HG03175 (cell line): ENCODE measurements around the gene SERTAD3.
A peak's percentile ranks its signal among the peaks of the same experiment; 100 is the strongest.
"Not testable (repeated sequence)": the region's sequence is repeated elsewhere in the genome, so short reads cannot be mapped to it uniquely, and the experiment has no call there.

Source experiments
- ATAC-seq: cut with Tn5 transposase; IDR thresholded peaks from one replicate; pipeline ENCODE4 v1.9.1; 2021; ENCODE audit warnings: mild to moderate bottlenecking, moderate library complexity; ENCODE audit not compliant: unreplicated experiment

Gene SERTAD3, protein sequence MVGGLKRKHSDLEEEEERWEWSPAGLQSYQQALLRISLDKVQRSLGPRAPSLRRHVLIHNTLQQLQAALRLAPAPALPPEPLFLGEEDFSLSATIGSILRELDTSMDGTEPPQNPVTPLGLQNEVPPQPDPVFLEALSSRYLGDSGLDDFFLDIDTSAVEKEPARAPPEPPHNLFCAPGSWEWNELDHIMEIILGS

DNA sequence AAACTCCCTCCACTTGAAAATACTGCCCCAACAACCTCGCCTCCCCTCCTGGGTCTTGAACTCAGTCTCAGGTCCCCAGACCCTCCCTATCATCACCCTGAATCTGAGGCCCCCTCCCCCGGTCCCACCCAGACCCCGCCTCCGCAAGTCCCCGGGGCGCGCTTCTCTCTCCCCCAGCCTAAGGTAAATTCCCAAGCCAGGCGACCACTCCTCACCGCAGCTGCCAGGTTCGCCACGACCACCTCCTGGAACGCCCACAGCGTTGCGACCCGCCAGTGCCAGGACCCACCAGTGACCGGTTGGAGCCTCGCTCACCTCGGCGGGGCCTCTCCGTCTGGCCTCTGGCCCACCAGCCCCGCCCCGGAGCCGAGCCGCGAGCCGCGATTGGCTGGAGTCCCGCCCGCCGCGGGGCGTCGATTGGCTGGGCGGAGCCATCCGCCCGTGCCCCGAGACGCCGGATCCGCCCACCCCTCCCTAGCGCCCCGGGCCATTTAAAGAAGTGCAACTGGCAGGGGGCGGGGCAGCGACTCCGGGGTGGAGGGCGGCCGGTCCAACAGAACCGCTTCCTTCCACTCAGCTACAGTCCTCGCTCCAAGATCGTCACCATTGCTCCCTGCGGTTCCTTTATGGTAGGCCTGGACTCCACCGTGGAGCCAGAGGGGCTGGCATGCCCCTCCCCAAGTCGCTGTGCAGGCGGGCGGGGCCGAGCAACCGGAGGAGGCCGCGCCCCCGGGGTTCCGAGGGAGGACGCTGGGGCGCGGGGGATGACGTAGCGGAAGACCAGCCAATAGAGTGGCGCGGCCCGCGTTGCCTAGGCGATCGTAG lies at the start of gene SERTAD3:
SERTAD3 (minus strand) TSS at position 336 of the 825 bp plus-strand sequence. CDS start 2,255 bp downstream, outside the sequence.
- ATAC-seq, result peak; percentile 72

- ATAC-seq, result no peak
Observed at GRCh38 chr19:40493778-40494177, 49.6 kb upstream of the SERTAD3 start.

DNA sequence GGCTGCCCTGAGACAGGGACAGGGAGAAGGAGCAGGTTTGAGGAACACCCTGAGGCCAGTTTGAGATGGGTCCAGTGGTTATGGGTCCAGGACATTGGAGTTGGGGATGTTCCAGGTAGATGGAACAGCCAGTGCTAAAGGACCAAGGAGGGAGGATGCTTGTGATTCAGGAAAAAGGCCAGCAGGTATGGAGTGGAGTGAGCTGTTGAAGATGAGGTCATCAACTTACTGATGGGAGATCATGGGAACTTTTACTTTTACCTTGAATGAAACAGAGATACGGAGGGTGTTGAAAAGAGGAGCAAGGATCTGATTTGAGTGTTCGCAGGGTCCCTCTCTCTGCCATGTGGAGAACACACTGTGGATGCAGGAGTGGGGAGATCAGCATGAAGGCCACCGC lies 48.1 kb upstream of the SERTAD3 start:
- no peak for ATAC-seq

DNA sequence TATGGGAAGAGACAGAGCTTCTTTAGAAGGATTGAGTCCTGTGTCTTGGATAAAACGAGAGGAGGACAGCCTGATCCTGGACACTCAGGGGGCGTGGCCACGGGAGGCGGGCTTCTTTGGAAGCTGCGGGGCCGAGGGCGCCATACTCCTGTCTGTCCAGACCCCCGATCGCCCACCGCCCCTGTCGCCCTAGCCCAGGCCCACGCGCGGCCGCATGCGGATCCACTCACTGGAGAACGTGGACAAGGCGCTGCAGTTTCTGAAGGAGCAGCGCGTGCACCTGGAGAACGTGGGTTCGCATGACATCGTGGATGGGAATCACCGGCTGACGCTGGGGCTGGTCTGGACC lies 45.7 kb upstream of the SERTAD3 start:
- ATAC-seq, result no peak

DNA sequence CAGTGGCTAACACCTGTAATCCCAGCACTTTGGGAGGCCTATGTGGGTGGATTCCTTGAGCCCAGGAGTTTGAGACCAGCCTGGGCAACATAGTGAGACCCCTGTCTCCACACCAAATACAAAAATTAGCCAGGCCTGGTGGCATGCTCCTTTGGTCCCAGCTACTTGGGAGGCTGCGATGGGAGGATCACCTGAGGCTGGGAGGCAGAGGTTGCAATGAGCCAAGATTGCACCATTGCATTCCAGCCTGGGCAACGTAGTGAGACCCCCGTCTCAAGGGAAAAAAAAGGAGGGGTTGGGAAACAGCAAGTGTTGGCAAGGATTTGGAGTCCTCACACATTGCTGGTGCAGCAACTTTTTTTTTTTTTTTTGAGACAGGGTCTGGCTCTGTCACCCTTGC lies 41.9 kb upstream of the SERTAD3 start:
- no peak for ATAC-seq

DNA sequence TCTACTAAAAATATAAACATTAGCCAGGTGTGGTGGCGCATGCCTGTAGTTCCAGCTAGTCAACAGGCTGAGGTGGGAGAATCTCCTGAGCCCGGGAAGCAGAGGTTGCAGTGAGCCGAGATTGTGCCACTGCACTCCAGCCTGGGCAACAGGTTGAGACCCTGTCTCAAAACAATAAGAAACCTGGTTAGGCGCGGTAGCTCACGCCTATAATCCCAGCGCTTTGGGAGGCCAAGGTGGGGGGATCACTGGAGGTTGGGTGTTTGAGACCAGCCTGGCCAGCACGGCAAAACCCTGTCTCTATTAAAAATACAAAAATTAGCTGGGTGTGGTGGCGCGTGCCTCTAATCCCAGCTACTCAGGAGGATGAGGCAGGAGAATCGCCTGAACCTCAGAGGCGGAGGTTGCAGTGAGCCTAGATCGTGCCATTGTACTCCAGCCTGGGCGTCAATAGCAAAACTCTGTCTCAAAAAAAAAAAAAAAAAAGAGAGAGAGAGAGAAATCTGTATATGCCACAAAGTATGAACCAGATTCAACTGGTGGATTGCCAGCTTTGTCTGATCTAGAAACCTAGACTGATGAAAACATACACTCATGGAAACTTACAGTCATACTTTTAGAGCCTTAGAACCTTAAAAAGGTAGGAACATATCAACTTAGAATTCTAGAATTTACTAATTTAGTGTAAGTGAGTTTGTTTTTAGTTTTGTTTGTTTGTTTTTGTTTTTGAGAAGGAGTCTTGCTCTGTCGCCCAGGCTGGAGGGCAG lies 31.9 kb upstream of the SERTAD3 start:
- ATAC-seq, result not testable (repeated sequence)

DNA sequence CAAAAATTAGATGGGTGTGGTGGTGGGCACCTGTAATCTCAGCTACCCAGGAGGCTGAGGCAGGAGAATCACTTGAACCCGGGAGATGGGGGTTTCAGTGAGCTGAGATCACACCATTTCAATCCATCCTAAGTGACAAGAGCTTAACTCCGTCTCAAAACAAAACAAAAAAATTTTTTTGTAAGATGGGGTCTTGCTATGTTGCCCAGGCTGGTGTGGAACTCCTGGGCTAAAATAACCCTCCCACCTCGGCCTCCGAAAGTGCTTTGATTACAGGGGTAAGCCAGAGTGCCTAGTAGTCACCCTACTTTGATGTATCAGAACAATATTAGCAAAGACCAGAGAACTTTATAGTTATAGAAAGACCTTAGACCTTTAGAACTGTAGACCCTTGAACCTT lies 30.6 kb upstream of the SERTAD3 start:
- ATAC-seq, result no peak

DNA sequence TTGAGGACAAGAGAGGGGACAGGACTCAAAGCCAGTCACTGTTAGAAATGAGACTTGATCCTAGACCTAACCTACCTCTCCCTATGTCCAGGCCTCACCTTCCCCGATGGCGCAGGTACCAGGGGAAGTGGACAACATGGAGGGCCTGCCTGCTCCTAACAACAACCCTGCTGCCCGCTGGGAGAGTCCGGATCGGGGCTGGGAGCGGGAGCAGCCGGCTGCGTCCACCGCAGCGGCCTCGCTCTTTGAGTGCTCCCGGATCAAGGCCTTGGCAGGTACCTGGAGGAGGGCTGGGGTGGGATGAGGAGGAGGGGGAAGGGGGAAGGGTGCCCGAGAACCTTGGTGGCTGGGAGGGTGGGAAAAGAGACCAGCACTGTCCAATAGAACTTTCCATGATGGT lies 28.4 kb upstream of the SERTAD3 start:
- ATAC-seq, result no peak

DNA sequence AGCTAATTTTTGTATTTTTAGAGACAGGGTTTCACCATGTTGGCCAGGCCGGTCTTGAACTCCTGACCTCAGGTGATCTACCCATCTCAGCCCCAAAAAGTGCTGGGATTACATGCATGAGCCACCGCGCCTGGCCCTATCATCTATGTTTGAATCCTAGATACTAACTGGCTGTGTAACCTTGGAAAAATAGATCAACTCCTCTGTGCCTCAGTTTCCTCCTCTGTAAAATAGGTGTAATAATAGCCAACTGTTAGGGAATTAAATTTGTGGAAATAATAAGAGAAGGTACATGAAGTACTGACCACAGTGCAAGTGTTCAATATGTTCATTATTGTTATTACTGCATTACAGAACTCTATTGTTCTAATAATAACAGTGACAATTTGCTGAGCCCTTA lies 27.0 kb upstream of the SERTAD3 start:
- ATAC-seq, result no peak

GRCh38 chr19:40469011-40469410 lies 24.9 kb upstream of the SERTAD3 start:
- no peak for ATAC-seq

- no peak for ATAC-seq
Observed at GRCh38 chr19:40466985-40467734, 23.0 kb upstream of the SERTAD3 start, which contains the start of gene SPTBN4. SPTBN4 (plus strand) TSS chr19:40467001; CDS start chr19:40472622, 5,621 bp downstream.

- ATAC-seq, result peak; percentile 23
Observed at GRCh38 chr19:40466219-40466984, 22.3 kb upstream of the SERTAD3 start.

- peak; percentile 85 for ATAC-seq
Observed at GRCh38 chr19:40465557-40466218, 21.6 kb upstream of the SERTAD3 start, which contains the start of gene BLVRB. BLVRB (minus strand) TSS chr19:40465745; CDS start chr19:40465688, 57 bp downstream.

DNA sequence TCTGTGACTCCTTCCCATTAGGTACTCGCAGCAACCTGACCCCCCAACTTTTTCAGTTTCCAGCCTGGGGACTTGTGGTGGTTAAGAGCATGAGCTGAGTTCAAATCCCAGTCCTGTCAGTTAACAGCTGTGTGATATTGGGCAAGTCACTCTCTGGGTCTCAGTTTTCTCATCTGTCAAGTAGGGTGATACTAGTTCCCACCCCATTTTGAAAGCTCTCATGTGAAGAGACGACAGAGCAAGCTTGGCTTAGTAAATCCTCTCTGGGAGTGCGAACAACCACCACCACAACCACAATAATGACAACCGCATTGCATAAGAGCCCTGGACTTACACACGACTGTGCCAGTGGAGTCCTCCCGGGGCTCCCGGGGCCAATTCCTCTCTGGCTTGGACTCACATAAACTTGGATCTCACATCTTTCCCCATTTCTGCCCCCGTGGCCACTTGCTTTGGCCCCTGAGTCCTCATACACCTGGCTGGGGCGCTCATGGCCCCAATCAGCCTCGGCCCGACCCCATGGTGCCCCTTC lies 21.0 kb upstream of the SERTAD3 start:
- no peak for ATAC-seq

DNA sequence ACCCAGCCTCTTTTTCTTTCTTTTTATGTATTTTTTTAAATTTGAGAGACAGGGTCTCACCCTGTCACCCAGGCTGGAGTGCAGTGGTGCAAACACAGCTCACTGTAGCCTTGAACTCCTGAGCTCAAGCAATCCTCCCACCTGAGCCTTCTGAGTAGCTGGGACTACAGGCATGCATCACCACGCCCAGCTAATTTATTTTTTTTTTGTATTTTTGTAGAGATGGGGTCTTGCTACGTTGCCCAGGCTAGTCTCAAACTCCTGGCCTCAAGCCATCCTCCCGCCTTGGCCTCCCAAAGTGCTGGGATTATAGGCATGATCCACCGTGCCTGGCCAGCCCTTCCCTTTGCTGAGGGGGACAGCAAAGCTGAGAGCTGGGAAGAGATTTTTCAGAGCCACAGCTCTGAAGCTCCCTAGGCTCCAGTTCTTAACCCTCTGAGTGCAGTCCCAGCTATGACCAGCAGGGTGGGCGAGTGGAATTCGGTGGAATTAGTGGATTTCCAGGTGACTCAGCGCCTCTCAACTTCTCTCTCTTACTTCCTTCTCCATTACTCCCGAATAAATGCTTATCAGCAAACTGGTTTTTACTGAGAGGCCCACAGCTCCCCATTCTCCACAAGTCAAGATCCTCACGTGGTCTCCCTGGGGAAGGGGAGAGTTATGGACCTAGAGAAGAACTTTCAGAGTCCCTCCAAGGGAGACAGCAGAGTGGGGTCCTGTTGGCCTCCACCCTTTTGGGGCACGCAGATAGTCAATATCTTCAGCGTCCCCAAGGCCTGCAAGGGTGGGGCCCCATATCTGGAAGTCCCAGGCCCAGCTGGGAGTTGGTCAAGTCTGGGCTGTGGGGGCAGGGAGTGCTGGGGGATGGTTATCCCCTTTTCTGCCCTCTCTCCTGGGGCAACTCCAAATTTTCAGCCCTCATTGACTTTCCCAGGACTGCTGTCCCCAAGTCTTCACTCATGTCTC lies 20.2 kb upstream of the SERTAD3 start:
- ATAC-seq, result no peak

GRCh38 chr19:40463587-40464037 lies 19.5 kb upstream of the SERTAD3 start:
- not testable (repeated sequence) for ATAC-seq

GRCh38 chr19:40461669-40462221 lies 17.6 kb upstream of the SERTAD3 start:
- ATAC-seq, result no peak

- ATAC-seq, result no peak
Observed at GRCh38 chr19:40460185-40460584, 16.1 kb upstream of the SERTAD3 start.
